H1 (cell line): ENCODE data around the gene GDE1. TPM values are rescaled to one million over a fixed set of nuclear protein-coding genes. Genes with fewer than 3 reads are reported as not detected.

Source experiments
- CTCF ChIA-PET: fragments of 300-600 bp; sonication (Branson Sonifier 250); formaldehyde crosslinking; loops from one replicate; lab custom pipeline; 2021; ENCODE audit not compliant: partially characterized antibody; lab: Charles Lee
- POLR2A ChIA-PET: fragments of 300-600 bp; sonication (Branson Sonifier 250); formaldehyde crosslinking; loops from one replicate; lab custom pipeline; 2021; ENCODE audit warnings: inconsistent platforms; ENCODE audit not compliant: partially characterized antibody; lab: Charles Lee
- DNase-seq, 2 experiments: peaks; one replicate each; pipeline versions ENCODE4 v3.0.0 to v3.0.0-alpha.2; 2010 to 2022; ENCODE audit warnings: low spot score in 2 of 2, low read depth in 1 of 2, mixed read lengths in 1 of 2
- FAIRE-seq: peaks from 2 replicates; lab custom pipeline; 2011; peaks lifted over from hg19 to GRCh38; lab: Jason Lieb, UNC
- H2AFZ ChIP-seq: 2 replicates; pipeline ENCODE4 v1.8.1; 2012; ENCODE audit warnings: low read length, inconsistent platforms
- H2AK5ac ChIP-seq: 2 replicates; pipeline ENCODE4 v1.6.1; 2013; ENCODE audit warnings: low read depth, low read length
- H2BK120ac ChIP-seq: replicated peaks from 2 replicates; pipeline ENCODE3; 2013; ENCODE audit warnings: low read depth, low read length, inconsistent platforms
- H2BK12ac ChIP-seq: 2 replicates; pipeline ENCODE4 v1.6.1; 2013; ENCODE audit warnings: low read depth, low read length
- H2BK15ac ChIP-seq: 2 replicates; pipeline ENCODE4 v1.6.1; 2013; ENCODE audit warnings: low read length
- H2BK20ac ChIP-seq: 2 replicates; pipeline ENCODE4 v1.6.1; 2013; ENCODE audit warnings: low read length
- H2BK5ac ChIP-seq: 2 replicates; pipeline ENCODE4 v1.6.1; 2013; ENCODE audit warnings: low read depth, low read length
- H3K14ac ChIP-seq: 2 replicates; pipeline ENCODE4 v1.6.1; 2013; ENCODE audit warnings: inconsistent platforms; ENCODE audit not compliant: insufficient read length
- H3K18ac ChIP-seq: 2 replicates; pipeline ENCODE4 v1.6.1; 2013; ENCODE audit warnings: low read length; ENCODE audit errors: extremely low read depth
- H3K23ac ChIP-seq: 2 replicates; pipeline ENCODE4 v1.6.1; 2013; ENCODE audit warnings: inconsistent platforms; ENCODE audit not compliant: insufficient read length
- H3K23me2 ChIP-seq: 2 replicates; pipeline ENCODE4 v1.6.1; 2013; ENCODE audit warnings: low read depth, low read length
- H3K27ac ChIP-seq: 2 replicates; pipeline ENCODE4 v1.6.1; 2011; ENCODE audit warnings: low read depth, low read length, inconsistent platforms
- H3K27me3 ChIP-seq, 4 experiments: replicated peaks in 1 of 4; 1 replicate in 1 of 4; 2 replicates in 3 of 4; pipeline versions ENCODE4 v1.6.1 to v1.8.1; 2011 to 2013; ENCODE audit warnings: low read length in 3 of 4, mild to moderate bottlenecking in 3 of 4, inconsistent platforms in 2 of 4, mixed read lengths in 2 of 4, moderate library complexity in 1 of 4; ENCODE audit not compliant: control insufficient read depth in 3 of 4, insufficient read depth in 3 of 4; ENCODE audit errors: extremely low read depth in 1 of 4
- H3K36me3 ChIP-seq, 4 experiments: 2 replicates each; pipeline versions ENCODE4 v1.6.1 to v1.8.1; 2011 to 2013; ENCODE audit warnings: mild to moderate bottlenecking in 4 of 4, low read length in 3 of 4, moderate library complexity in 2 of 4, control low read depth in 1 of 4, inconsistent platforms in 1 of 4; ENCODE audit not compliant: insufficient read depth in 4 of 4, control insufficient read depth in 2 of 4
- H3K4ac ChIP-seq: replicated peaks from 2 replicates; pipeline ENCODE3; 2013; ENCODE audit warnings: low read length, low read depth, mixed read lengths, inconsistent platforms; ENCODE audit not compliant: insufficient read length
- H3K4me1 ChIP-seq, 4 experiments: replicated peaks in 1 of 4; 1 replicate in 1 of 4; 2 replicates in 3 of 4; pipeline versions ENCODE4 v1.6.1 to v1.8.1; 2011 to 2013; ENCODE audit warnings: low read length in 3 of 4, inconsistent platforms in 2 of 4, mixed read lengths in 1 of 4; ENCODE audit not compliant: insufficient read depth in 4 of 4, control insufficient read depth in 3 of 4
- H3K4me2 ChIP-seq, 2 experiments: 2 replicates each; pipeline versions ENCODE4 v1.6.1 to v1.8.1; 2011 to 2013; ENCODE audit warnings: low read depth in 2 of 2, low read length in 2 of 2, control low read depth in 1 of 2, inconsistent platforms in 1 of 2, mild to moderate bottlenecking in 1 of 2; ENCODE audit not compliant: insufficient read depth in 1 of 2
- H3K4me3 ChIP-seq, 4 experiments: fragments of 200-600, 300-600 bp in 1 of 4; sonication (generic), shearing (Covaris generic), sonication (Bioruptor Twin) in 1 of 4; 2 replicates each; pipeline versions ENCODE4 v1.5.1 to v1.8.1; 2011 to 2016; ENCODE audit warnings: low read length in 4 of 4, low read depth in 3 of 4, control low read depth in 2 of 4, inconsistent platforms in 2 of 4, mild to moderate bottlenecking in 2 of 4, mixed read lengths in 1 of 4, moderate library complexity in 1 of 4; ENCODE audit not compliant: insufficient read depth in 2 of 4; ENCODE audit errors: extremely low read depth in 1 of 4
- H3K56ac ChIP-seq: replicated peaks from 2 replicates; pipeline ENCODE3; 2013; ENCODE audit warnings: low read depth, mild to moderate bottlenecking, mixed read lengths, low read length, inconsistent platforms; ENCODE audit not compliant: insufficient read length
- H3K79me1 ChIP-seq: 2 replicates; pipeline ENCODE4 v1.6.1; 2013; ENCODE audit warnings: low read depth, low read length, control low read depth
- H3K79me2 ChIP-seq, 2 experiments: 2 replicates each; pipeline versions ENCODE4 v1.6.1 to v1.8.1; 2012 to 2013; ENCODE audit warnings: low read length in 2 of 2, mild to moderate bottlenecking in 2 of 2, inconsistent platforms in 1 of 2; ENCODE audit not compliant: insufficient read depth in 2 of 2, control insufficient read depth in 1 of 2
- H3K9ac ChIP-seq, 4 experiments: replicated peaks in 1 of 4; 1 replicate in 1 of 4; 2 replicates in 3 of 4; pipeline versions ENCODE4 v1.6.1 to v1.8.1; 2011 to 2013; ENCODE audit warnings: low read depth in 3 of 4, low read length in 3 of 4, control low read depth in 2 of 4, mild to moderate bottlenecking in 2 of 4, moderate library complexity in 2 of 4, inconsistent platforms in 1 of 4; ENCODE audit errors: extremely low read depth in 1 of 4
- H3K9me3 ChIP-seq, 2 experiments: 2 replicates each; pipeline versions ENCODE4 v1.6.1 to v1.8.1; 2012 to 2013; ENCODE audit warnings: mild to moderate bottlenecking in 2 of 2, moderate library complexity in 2 of 2, control low read depth in 1 of 2, inconsistent platforms in 1 of 2, low read depth in 1 of 2, low read length in 1 of 2, mixed read lengths in 1 of 2; ENCODE audit not compliant: insufficient read depth in 2 of 2
- H4K20me1 ChIP-seq, 2 experiments: replicated peaks in 1 of 2; 2 replicates each; pipeline versions ENCODE3 to v1.8.1; 2011 to 2013; ENCODE audit warnings: inconsistent platforms in 2 of 2, low read length in 2 of 2, mild to moderate bottlenecking in 1 of 2; ENCODE audit not compliant: insufficient read depth in 2 of 2, control insufficient read depth in 1 of 2
- H4K5ac ChIP-seq: 2 replicates; pipeline ENCODE4 v1.6.1; 2013; ENCODE audit warnings: low read length, low read depth, mixed read lengths, inconsistent platforms; ENCODE audit not compliant: insufficient read length
- H4K8ac ChIP-seq: 2 replicates; pipeline ENCODE4 v1.8.0; 2013; ENCODE audit warnings: mild to moderate bottlenecking, moderate library complexity, low read length, inconsistent platforms; ENCODE audit not compliant: insufficient read depth; ENCODE audit errors: extremely low read depth
- H4K91ac ChIP-seq: replicated peaks from 2 replicates; pipeline ENCODE3; 2013; ENCODE audit warnings: low read length, mixed read lengths, inconsistent platforms; ENCODE audit not compliant: insufficient read length
- ATF3 ChIP-seq: IDR thresholded peaks from 2 replicates; pipeline ENCODE4 v1.6.1; 2011; ENCODE audit warnings: low read depth, mild to moderate bottlenecking, low read length; ENCODE audit not compliant: insufficient read depth
- CEBPB ChIP-seq: IDR thresholded peaks from 2 replicates; pipeline ENCODE4 v1.6.1; 2012; ENCODE audit warnings: low read depth, low read length
- CHD2 ChIP-seq: IDR thresholded peaks from 2 replicates; pipeline ENCODE4 v1.6.1; 2012; ENCODE audit warnings: low read length, improper control_type of control experiment
- CTCF ChIP-seq, 3 experiments: IDR thresholded peaks; 1 replicate in 2 of 3; 2 replicates in 1 of 3; pipeline versions ENCODE4 v1.5.1 to v1.6.1; 2011; ENCODE audit warnings: low read length in 3 of 3, mild to moderate bottlenecking in 3 of 3, inconsistent platforms in 2 of 3, low read depth in 1 of 3, moderate library complexity in 1 of 3; ENCODE audit not compliant: insufficient read depth in 1 of 3; ENCODE audit errors: control extremely low read depth in 1 of 3
- EP300 ChIP-seq, 2 experiments: IDR thresholded peaks; 1 replicate in 1 of 2; 2 replicates in 1 of 2; pipeline ENCODE4 v1.6.1; 2011 to 2012; ENCODE audit warnings: low read depth in 2 of 2, low read length in 2 of 2, mild to moderate bottlenecking in 2 of 2, borderline replicate concordance in 1 of 2, inconsistent platforms in 1 of 2, moderate library complexity in 1 of 2
- EZH2 ChIP-seq: fragments of 200-600 bp; sonication (generic); IDR thresholded peaks from 2 replicates; pipeline ENCODE4 v1.7.1; 2012; ENCODE audit warnings: low read depth, mild to moderate bottlenecking, moderate library complexity, low read length, inconsistent platforms; ENCODE audit not compliant: severe bottlenecking
- PHF8 ChIP-seq: fragments of 200-600 bp; sonication (generic); conservative IDR thresholded peaks from 2 replicates; pipeline ENCODE4 v1.7.1; 2012; ENCODE audit warnings: low read depth, mild to moderate bottlenecking, inconsistent platforms, low read length, moderate library complexity
- POLR2A ChIP-seq, 2 experiments: IDR thresholded peaks; 1 replicate in 1 of 2; 2 replicates in 1 of 2; pipeline ENCODE4 v1.6.1; 2011; ENCODE audit warnings: low read depth in 2 of 2, low read length in 2 of 2, mild to moderate bottlenecking in 2 of 2; ENCODE audit errors: control extremely low read depth in 1 of 2
- SP4 ChIP-seq: IDR thresholded peaks from 2 replicates; pipeline ENCODE4 v1.6.1; 2012; ENCODE audit warnings: low read length, inconsistent platforms
- TAF7 ChIP-seq: optimal IDR thresholded peaks from 2 replicates; pipeline ENCODE3; 2011; ENCODE audit warnings: low read depth, mild to moderate bottlenecking, inconsistent platforms, low read length, moderate library complexity, borderline replicate concordance
- WGBS, 2 experiments: shearing (Covaris generic) in 1 of 2; methylation state at CpG; one replicate each; pipeline versions ENCODE4 v1.1.6 to v1.1.7; 2013 to 2015; ENCODE audit warnings: low lambda C conversion rate in 2 of 2, mixed read lengths in 2 of 2, inconsistent platforms in 1 of 2, low coverage in 1 of 2, missing lambda C conversion rate in 1 of 2; ENCODE audit not compliant: insufficient replicate concordance in 2 of 2, insufficient coverage in 1 of 2, insufficient read length in 1 of 2; ENCODE audit errors: extremely low coverage in 1 of 2, missing lambda C conversion rate in 1 of 2; 5-methylcytosine and 5-hydroxymethylcytosine counted together
- polyA plus RNA-seq, 7 experiments: library from polyadenylated mRNA; depleted of rRNA in 3 of 7; stranded (reverse) in 5 of 7; unstranded in 2 of 7; fragments of >200 nt in 5 of 7; fragments of 200-250 nt in 2 of 7; gene quantifications; 1 replicate in 5 of 7; 2 replicates in 1 of 7; 4 replicates in 1 of 7; pipeline versions ENCODE4 v1.2.1 to v1.2.3, GENCODE V29; 2011 to 2013; ENCODE audit warnings: missing spikeins in 2 of 7, mixed read lengths in 2 of 7
- total RNA-seq: library from RNA; stranded (reverse); fragmentation: NEBNext Ultra II Directional; extraction: Animal tissue kit (Norgen Biotek cat#: 25700); gene quantifications from 2 replicates; pipeline ENCODE4 v1.2.1, GENCODE V29; 2021

Gene GDE1
- total and polyA plus RNA-seq, 2 of the 8 experiments (the other 6 are each of a cell fraction or from before 2014, with no cell fraction given), result 29.2 to 70.8 TPM

GRCh38 chr16:19503461-19504075 is 18.3 kb downstream of the GDE1 start:
- H3K36me3 ChIP-seq, result peaks cover 5 to 57% (median 41%) of the 10 kb centered on the region in 4 experiments
- no peak overlapping the region for H4K8ac ChIP-seq
- no peak overlapping the region for H3K56ac ChIP-seq
- H2AFZ ChIP-seq, result no peak overlapping the region
- no peak for FAIRE-seq
- 87% methylated on average over 5 of the region's 5 CpGs; no CpG with 5 or more reads in 1 of the 2 experiments for WGBS, 2 experiments
- peaks cover 0 to 4% of the 10 kb centered on the region in 2 experiments for H4K20me1 ChIP-seq
- H4K91ac ChIP-seq, result no peak overlapping the region
- no peak overlapping the region for H3K18ac ChIP-seq
- H3K79me1 ChIP-seq, result no peaks in the 10 kb centered on the region; the same call in 1 of the 2 replicates
- no peaks in the 10 kb centered on the region for H3K79me2 ChIP-seq
- H2BK120ac ChIP-seq, result no peak overlapping the region
- H2AK5ac ChIP-seq, result no peak overlapping the region
- H2BK20ac ChIP-seq, result no peak overlapping the region
- no peak overlapping the region for H3K27ac ChIP-seq
- H3K4me3 ChIP-seq, result no peak overlapping the region
- no peak overlapping the region for H3K23ac ChIP-seq
- no peak overlapping the region for H2BK12ac ChIP-seq
- no peak for DNase-seq
- no peaks in the 10 kb centered on the region for H3K4me1 ChIP-seq
- ChIA-PET POLR2A (interaction anchor here (0.8 to 1.8 kb wide), 3 partner anchors 36 to 66 kb away, joined by 3 to 5 read pairs (median 3); partner anchors contain the start of gene VPS35L), CTCF (interaction anchor here (0.8 to 9.0 kb wide), 31 partner anchors 9 to 584 kb away, joined by 3 to 113 read pairs (median 5); partner anchors contain the start of gene CCP110)
- H4K5ac ChIP-seq, result no peak overlapping the region
- H2BK15ac ChIP-seq, result no peak overlapping the region
- H3K14ac ChIP-seq, result no peak overlapping the region
- no peak overlapping the region for H3K4me2 ChIP-seq
- no peaks in the 10 kb centered on the region for H3K27me3 ChIP-seq
- no peaks in the 10 kb centered on the region for H3K9me3 ChIP-seq
- H3K23me2 ChIP-seq, result no peaks in the 10 kb centered on the region
- H3K9ac ChIP-seq, result no peak overlapping the region
- no peak overlapping the region for H2BK5ac ChIP-seq
- no peak overlapping the region for H3K4ac ChIP-seq
- TF ChIP-seq CHD2 (no peak), ATF3 (no peak), EP300 (IDR thresholded peaks at IDR 0.05; ENCODE audit: borderline replicate concordance in 1 of 2, low read depth in 2 of 2, low read length in 2 of 2) (no peak), TAF7 (no peak), CTCF (IDR thresholded peaks at IDR 0.05; ENCODE audit: control extremely low read depth in 1 of 3, insufficient read depth in 1 of 3, low read depth in 1 of 3, low read length in 3 of 3) (no peak), SP4 (no peak), POLR2A (IDR thresholded peaks at IDR 0.05; ENCODE audit: control extremely low read depth in 1 of 2, low read depth in 2 of 2, low read length in 2 of 2) (no peak), CEBPB (no peak), PHF8 (no peak), EZH2 (no peak)
